Occipital lobe (tissue), 2 donors: ENCODE data around the gene GBP7. TPM values are rescaled to one million over a fixed set of nuclear protein-coding genes. Genes with fewer than 3 reads are reported as not detected.

Experiments used
- DNase-seq: peaks from one replicate; lab custom pipeline; 2025; lab: John Stamatoyannopoulos, UW
- total RNA-seq: library from RNA; depleted of rRNA; stranded (reverse); fragments of >200 nt; gene quantifications from one replicate; pipeline ENCODE4 v1.2.3, GENCODE V29; 2014

GBP7 gene
- total RNA-seq, 1 donor from 2014 or later, result not detected

- no peak for DNase-seq
Observed at GRCh38 chr1:89125240-89125912, 50.4 kb downstream of the GBP7 start.

- DNase-seq, result no peak
Observed at GRCh38 chr1:89121641-89122040, 54.2 kb downstream of the GBP7 start.

GRCh38 chr1:89114662-89115061, 61.1 kb downstream of the GBP7 start:
- no peak for DNase-seq

- no peak for DNase-seq
Observed at GRCh38 chr1:89112871-89113613, 62.8 kb downstream of the GBP7 start.

- DNase-seq, result no peak
Observed at GRCh38 chr1:89104687-89105086, 71.1 kb downstream of the GBP7 start.

GRCh38 chr1:89104147-89104546, 71.7 kb downstream of the GBP7 start:
- DNase-seq, result no peak

- no peak for DNase-seq
Observed at GRCh38 chr1:89102021-89102420, 73.8 kb downstream of the GBP7 start.

- DNase-seq, result no peak
Observed at GRCh38 chr1:89100412-89100811, 75.4 kb downstream of the GBP7 start.

- DNase-seq, result no peak
Observed at GRCh38 chr1:89098857-89099256, 76.9 kb downstream of the GBP7 start.

GRCh38 chr1:89095737-89096136, 80.1 kb downstream of the GBP7 start:
- DNase-seq, result no peak

GRCh38 chr1:89089962-89090361, 85.8 kb downstream of the GBP7 start:
- no peak for DNase-seq

GRCh38 chr1:89088572-89088971, 87.2 kb downstream of the GBP7 start:
- no peak for DNase-seq

- no peak for DNase-seq
Observed at GRCh38 chr1:89087241-89087640, 88.6 kb downstream of the GBP7 start.

- DNase-seq, result no peak
Observed at GRCh38 chr1:89085781-89086180, 90.0 kb downstream of the GBP7 start.

Other genes starting within 250 kb of the GBP7 start
- gene KYAT3, start 183.4 kb downstream of the GBP7 start, total RNA-seq, result 19.8 TPM
- 35.7 TPM for gene RBMXL1, start 183.4 kb downstream of the GBP7 start, total RNA-seq
- 0.94 TPM for gene GBP3, start 153.1 kb downstream of the GBP7 start, total RNA-seq
- gene GBP1, start 110.8 kb downstream of the GBP7 start, total RNA-seq, result 1.9 TPM
- 0.62 TPM for gene GBP2, start 49.9 kb downstream of the GBP7 start, total RNA-seq
- gene GBP4, start 22.9 kb upstream of the GBP7 start, total RNA-seq, result 2.2 TPM
- gene GBP5, start 96.9 kb upstream of the GBP7 start, total RNA-seq, result 1.6 TPM
- gene GBP6, start 188.1 kb upstream of the GBP7 start, total RNA-seq, result 0.47 TPM